ENCODE results near the gene MSTO1.
A peak's percentile ranks its signal among the peaks of the same experiment; 100 is the strongest.
"Not testable (repeated sequence)": the region's sequence is repeated elsewhere in the genome, so short reads cannot be mapped to it uniquely, and the experiment has no call there.

The MSTO1 gene

GRCh38 chr1:155589282-155589681 lies 20.7 kb upstream of the MSTO1 start:
- H3K79me2 ChIP-seq (ENCODE audit: low read length); H3K27ac ChIP-seq (ENCODE audit: low read length); H3F3A ChIP-seq (ENCODE audit: insufficient read depth, low read length); H3K36me3 ChIP-seq (replicated peaks; ENCODE audit: insufficient read depth, low read length); H3K27me3 ChIP-seq (replicated peaks; ENCODE audit: insufficient read depth, low read length); H3K9me3 ChIP-seq (replicated peaks; ENCODE audit: insufficient read depth, low read length); H3K4me3 ChIP-seq (ENCODE audit: low read length); H3K9me2 ChIP-seq (replicated peaks; ENCODE audit: insufficient read depth, low read length); H3K4me2 ChIP-seq (ENCODE audit: low read depth, low read length); H3K9ac ChIP-seq (ENCODE audit: low read length); DNase-seq; H3K4me1 ChIP-seq (ENCODE audit: low read length); H2AFZ ChIP-seq (ENCODE audit: low read length); H4K20me1 ChIP-seq (ENCODE audit: insufficient read depth, low read length): not testable (repeated sequence)

DNA sequence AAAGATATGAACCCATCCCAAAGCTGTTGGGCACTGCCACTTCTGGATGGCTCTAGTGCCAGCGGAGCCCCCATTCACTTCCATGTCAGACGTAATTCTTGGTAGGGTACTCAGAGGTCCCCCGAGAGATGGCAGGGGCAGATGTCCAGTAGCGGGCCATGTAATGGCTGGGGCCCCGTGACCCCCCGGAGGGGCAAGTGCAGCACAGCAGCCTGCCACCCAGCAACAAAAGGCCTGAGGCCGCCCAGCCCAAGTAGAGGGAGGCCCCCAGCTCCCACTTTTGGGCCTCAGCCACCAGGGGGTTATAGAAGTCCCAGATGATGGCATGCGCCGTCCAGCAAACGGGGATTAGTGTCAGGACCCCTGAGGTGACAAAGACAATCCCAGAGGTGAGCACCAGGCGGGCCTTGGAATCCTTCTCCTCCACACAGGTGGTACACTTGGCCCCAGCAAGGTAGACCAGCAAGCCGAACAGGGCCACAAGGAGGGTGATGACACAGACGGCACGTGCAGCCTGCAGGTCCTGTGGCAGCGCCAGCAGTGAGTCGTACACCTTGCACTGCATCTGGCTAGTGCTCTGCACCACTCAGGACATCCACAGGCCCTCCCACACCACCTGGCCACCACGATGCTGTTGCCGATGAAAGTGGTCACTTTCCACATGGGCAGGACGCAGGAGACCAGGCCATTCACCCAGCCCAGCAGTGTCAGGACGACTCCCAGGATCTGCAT lies 19.3 kb upstream of the MSTO1 start:
- not testable (repeated sequence) for H3K4me3 ChIP-seq (ENCODE audit: low read length); H3K79me2 ChIP-seq (ENCODE audit: low read length); H3K9ac ChIP-seq (ENCODE audit: low read length); H2AFZ ChIP-seq (ENCODE audit: low read length); H3K27me3 ChIP-seq (replicated peaks; ENCODE audit: insufficient read depth, low read length); H3K27ac ChIP-seq (ENCODE audit: low read length); H3K9me2 ChIP-seq (replicated peaks; ENCODE audit: insufficient read depth, low read length); H3K4me1 ChIP-seq (ENCODE audit: low read length); DNase-seq; H4K20me1 ChIP-seq (ENCODE audit: insufficient read depth, low read length); H3F3A ChIP-seq (ENCODE audit: insufficient read depth, low read length); H3K4me2 ChIP-seq (ENCODE audit: low read depth, low read length); H3K36me3 ChIP-seq (replicated peaks; ENCODE audit: insufficient read depth, low read length); H3K9me3 ChIP-seq (replicated peaks; ENCODE audit: insufficient read depth, low read length)

DNA sequence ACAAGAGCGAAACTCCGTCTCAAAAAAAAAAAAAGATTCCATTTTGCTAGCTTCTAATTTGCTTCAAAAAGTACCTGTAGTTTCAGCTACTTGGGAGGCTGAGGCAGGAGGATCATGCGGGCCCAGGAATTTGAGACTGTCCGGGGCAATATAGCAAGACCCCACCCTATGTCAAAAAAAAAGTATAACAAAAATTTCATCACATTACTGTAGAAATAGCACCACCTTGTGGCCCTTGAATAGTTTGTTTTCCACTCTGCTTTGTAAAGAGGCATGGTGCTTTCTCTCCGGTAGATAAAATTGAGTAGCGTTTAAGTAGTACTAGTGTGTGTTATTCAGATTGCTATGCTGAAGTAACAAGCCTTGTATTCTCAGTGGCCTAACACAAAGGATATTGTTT lies 18.2 kb upstream of the MSTO1 start:
- Histone ChIP-seq H3K4me3 (ENCODE audit: low read length) (no peak overlapping the region), H3K4me2 (ENCODE audit: low read depth, low read length) (no peak overlapping the region), H3K79me2 (ENCODE audit: low read length) (no peaks in the 10 kb centered on the region), H3K36me3 (replicated peaks; ENCODE audit: insufficient read depth, low read length) (no peaks in the 10 kb centered on the region), H3K27me3 (replicated peaks; ENCODE audit: insufficient read depth, low read length) (no peaks in the 10 kb centered on the region), H3K27ac (ENCODE audit: low read length) (no peak overlapping the region), H3F3A (ENCODE audit: insufficient read depth, low read length) (no peaks in the 10 kb centered on the region), H3K9me3 (replicated peaks; ENCODE audit: insufficient read depth, low read length) (no peaks in the 10 kb centered on the region), H3K9ac (ENCODE audit: low read length) (no peak overlapping the region), H2AFZ (ENCODE audit: low read length) (no peak overlapping the region), H3K4me1 (ENCODE audit: low read length) (no peaks in the 10 kb centered on the region), H4K20me1 (ENCODE audit: insufficient read depth, low read length) (no peaks in the 10 kb centered on the region), H3K9me2 (replicated peaks; ENCODE audit: insufficient read depth, low read length) (no peaks in the 10 kb centered on the region)
- no peak for TF ChIP-seq EZH2phosphoT487 (IDR thresholded peaks at IDR 0.05; ENCODE audit: low read length)
- TF ChIP-seq CTCF (IDR thresholded peaks at IDR 0.05; ENCODE audit: low read length), result peak; percentile 56
- peak; percentile 85 for DNase-seq

DNA sequence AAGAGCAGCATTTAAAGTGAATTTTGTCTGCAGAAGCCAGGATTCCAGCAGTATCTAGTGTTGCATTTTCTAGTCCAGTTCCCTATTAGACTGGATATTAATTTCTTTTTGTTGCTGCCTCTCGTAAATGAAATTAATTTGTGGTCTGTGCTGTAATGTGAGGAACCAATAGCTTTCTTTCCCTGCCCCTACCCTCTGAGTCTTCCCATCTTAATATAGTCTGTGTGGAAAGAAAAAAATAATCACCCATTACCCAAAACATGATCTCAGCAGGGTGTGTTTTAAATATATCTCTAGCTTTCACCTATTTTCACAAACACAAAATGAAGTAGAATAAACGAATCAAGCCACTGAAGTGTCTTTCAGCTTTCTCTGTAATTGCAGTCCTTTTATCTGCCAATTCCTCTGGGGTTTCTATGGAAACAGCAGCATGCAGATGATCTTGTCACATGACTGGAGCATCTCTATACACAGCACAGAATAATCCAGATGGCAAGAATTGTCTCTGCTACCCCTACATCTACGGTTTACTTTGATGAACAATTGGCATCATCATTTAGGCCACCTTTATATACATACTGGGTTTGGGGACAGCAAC lies 14.0 kb upstream of the MSTO1 start:
- H3K4me1 ChIP-seq (ENCODE audit: low read length); H3K4me2 ChIP-seq (ENCODE audit: low read depth, low read length); H3F3A ChIP-seq (ENCODE audit: insufficient read depth, low read length); DNase-seq; H4K20me1 ChIP-seq (ENCODE audit: insufficient read depth, low read length); H3K27ac ChIP-seq (ENCODE audit: low read length); H3K79me2 ChIP-seq (ENCODE audit: low read length); H3K27me3 ChIP-seq (replicated peaks; ENCODE audit: insufficient read depth, low read length); H3K4me3 ChIP-seq (ENCODE audit: low read length); H3K9me2 ChIP-seq (replicated peaks; ENCODE audit: insufficient read depth, low read length); H2AFZ ChIP-seq (ENCODE audit: low read length); H3K9ac ChIP-seq (ENCODE audit: low read length); H3K36me3 ChIP-seq (replicated peaks; ENCODE audit: insufficient read depth, low read length); H3K9me3 ChIP-seq (replicated peaks; ENCODE audit: insufficient read depth, low read length): not testable (repeated sequence)

- Histone ChIP-seq H3K36me3 (replicated peaks; ENCODE audit: insufficient read depth, low read length) (no peaks in the 10 kb centered on the region), H3K27ac (ENCODE audit: low read length) (no peak overlapping the region), H3K27me3 (replicated peaks; ENCODE audit: insufficient read depth, low read length) (no peaks in the 10 kb centered on the region), H3K4me3 (ENCODE audit: low read length) (no peak overlapping the region), H3K79me2 (ENCODE audit: low read length) (no peaks in the 10 kb centered on the region), H3K4me2 (ENCODE audit: low read depth, low read length) (no peak overlapping the region), H3K4me1 (ENCODE audit: low read length) (no peaks in the 10 kb centered on the region), H3K9me3 (replicated peaks; ENCODE audit: insufficient read depth, low read length) (no peaks in the 10 kb centered on the region), H3K9me2 (replicated peaks; ENCODE audit: insufficient read depth, low read length) (no peaks in the 10 kb centered on the region), H4K20me1 (ENCODE audit: insufficient read depth, low read length) (no peaks in the 10 kb centered on the region), H3F3A (ENCODE audit: insufficient read depth, low read length) (no peaks in the 10 kb centered on the region), H2AFZ (ENCODE audit: low read length) (no peak overlapping the region), H3K9ac (ENCODE audit: low read length) (no peak overlapping the region)
- DNase-seq, result no peak
- TF ChIP-seq EZH2 (optimal IDR thresholded peaks at IDR 0.05; ENCODE audit: low read depth, low read length) (no peak), EZH2phosphoT487 (IDR thresholded peaks at IDR 0.05; ENCODE audit: low read length) (no peak), CTCF (IDR thresholded peaks at IDR 0.05; ENCODE audit: low read length) (no peak)
These were observed 13.2 kb upstream of the MSTO1 start for GRCh38 chr1:155596864-155597263.
